GM18526 (cell line): ENCODE measurements around the gene TMTC2.

Source experiments
- POLR2A ChIP-seq: IDR thresholded peaks from 3 replicates; pipeline ENCODE4 v1.6.1; 2011; ENCODE audit not compliant: insufficient read length; ENCODE audit errors: extremely low read depth

Gene TMTC2

DNA sequence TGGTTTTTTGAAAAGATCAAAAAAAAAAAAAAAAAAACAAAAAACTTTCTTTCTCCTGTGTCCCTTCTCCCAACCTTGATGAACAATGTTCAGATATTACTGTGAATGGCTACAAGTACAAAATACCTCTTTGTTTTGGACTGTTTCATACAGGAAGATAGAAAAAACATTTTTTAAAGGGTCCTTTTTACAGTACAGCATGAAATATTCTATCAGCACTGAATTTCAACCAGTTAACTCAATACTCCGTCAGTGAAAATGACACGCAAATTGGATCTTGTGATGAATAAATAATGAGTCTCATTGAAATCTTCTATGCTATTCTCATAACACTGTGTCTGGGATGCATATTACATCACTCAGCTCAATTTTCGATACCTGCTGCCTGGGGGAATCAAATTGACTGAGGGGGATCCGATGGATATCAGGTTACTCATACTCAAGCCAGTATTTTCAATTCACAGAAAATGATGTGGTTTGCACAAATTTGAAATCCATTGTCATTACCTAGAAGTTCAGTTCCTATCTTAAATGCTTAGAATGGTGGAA, 179.6 kb downstream of the TMTC2 start:
- TF ChIP-seq POLR2A, result no peak

DNA sequence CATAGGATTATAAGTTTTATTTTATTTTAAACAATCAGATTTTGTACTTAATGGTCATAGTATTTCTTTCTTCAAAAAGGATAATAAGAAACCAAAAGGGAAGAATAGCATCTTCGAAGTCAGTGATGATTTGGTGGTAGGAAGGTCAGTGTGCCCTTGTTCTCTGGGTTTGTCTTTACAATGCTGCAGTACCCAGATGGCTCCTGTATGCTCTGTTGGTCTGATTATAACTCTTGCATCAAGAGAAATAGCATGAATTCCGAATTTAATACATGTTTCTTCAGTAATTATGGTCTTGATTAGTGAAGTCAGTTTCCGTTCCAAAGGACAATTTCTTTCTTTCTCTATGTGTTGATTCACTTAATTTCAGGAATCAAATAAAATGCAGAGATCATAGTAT, 180.2 kb downstream of the TMTC2 start:
- no peak for TF ChIP-seq POLR2A

DNA sequence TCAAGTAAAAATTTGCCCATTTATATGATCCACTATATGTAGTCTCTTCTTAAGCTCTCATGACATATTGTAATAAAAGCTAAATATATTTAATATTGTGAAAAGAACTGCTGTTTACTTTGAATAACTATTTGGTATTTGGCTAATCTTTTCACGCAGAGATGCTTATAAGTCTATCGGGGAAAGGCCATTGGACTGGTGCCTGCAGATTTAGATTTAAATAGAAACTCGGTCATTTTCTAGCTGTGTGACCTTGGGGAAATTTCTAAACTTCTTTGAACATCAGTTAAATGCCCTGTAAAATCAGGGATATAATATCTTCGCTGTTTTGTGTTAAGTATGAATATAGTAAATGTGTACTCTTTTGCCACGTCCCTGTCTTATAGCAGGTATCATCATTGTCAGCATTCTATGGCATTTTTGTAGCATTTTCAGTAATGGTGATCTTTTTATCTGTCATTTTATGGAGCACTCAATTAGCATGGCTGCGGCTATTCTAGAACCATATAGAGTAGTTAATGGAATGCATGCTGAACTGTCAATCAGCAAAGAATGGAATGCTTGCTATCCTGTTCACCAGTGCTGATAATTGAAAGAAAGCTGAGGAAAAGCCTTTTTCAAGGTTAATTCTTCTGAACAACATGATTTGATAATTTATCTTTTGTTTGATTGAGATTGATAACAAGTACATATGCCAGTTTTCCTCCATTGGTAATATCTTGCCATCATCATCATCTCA, 181.2 kb downstream of the TMTC2 start:
- no peak for TF ChIP-seq POLR2A

DNA sequence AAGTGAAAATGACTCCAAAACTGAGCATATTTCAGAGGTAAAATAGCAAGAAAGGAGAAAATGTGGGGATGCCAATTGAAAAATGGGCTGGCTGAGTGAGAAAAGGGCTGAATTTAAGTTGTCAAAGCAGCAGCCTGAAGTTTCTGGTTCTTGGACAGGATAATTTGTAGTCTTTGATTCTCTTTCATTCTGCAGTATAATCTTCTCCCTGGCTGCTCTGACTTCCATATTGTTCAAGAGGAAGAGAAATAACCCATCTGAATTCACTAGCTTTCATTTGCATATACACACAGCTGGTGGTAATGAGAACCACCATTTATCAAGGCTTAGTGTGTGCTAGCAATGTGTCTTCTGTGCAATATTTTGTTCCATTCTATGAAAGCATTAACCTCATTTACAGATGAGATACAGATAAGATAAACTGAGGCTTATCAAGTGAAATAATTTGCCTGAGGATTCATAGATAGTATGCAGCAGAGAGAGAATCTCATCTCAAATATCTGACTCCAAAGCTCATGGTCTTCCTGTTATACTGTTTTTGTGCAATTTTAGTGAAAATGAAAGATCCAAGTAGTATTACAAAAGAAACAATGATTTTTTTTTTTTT, 184.2 kb downstream of the TMTC2 start:
- no peak for TF ChIP-seq POLR2A

- TF ChIP-seq POLR2A, result no peak
These were observed 185.4 kb downstream of the TMTC2 start for GRCh38 chr12:82872088-82872487.

- TF ChIP-seq POLR2A, result no peak
These were observed 186.6 kb downstream of the TMTC2 start for GRCh38 chr12:82873309-82873708.

DNA sequence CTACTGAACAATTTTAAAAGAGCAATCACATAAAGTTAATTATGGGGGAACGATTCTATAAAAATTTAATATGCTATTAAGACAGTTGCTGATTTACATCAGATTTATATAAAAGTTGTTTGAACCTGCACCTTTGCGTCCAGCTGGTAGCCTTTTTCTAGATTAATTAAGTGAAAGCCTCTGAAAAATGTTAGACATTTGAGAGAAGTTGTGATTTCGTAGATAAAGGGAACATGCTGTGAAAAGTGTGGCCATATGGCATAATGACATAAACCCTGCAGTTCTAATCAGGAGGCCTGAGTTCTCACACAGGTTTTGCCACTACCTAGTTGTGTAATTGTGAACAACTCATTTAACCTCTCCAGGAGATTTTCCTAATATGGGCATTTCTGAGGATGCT, 187.2 kb downstream of the TMTC2 start:
- no peak for TF ChIP-seq POLR2A

DNA sequence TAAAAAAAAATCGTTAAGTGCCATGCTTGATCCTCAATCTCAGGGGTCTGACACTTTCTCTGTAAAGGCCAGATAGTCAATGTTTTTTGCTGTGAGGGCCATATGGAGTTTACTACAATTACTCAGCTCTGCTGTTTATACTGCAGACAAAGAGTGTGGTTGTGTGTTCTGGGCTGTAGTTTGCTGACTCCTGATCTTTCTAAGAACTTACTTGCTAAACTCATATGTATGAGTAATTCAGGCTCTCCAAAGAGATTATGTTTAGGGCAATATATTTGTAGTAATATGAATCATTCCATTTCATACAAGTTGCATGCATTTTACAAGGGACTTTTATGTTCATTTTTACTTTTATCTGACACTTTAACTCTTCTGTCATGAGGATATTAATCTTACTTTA, 188.2 kb downstream of the TMTC2 start:
- no peak for TF ChIP-seq POLR2A

DNA sequence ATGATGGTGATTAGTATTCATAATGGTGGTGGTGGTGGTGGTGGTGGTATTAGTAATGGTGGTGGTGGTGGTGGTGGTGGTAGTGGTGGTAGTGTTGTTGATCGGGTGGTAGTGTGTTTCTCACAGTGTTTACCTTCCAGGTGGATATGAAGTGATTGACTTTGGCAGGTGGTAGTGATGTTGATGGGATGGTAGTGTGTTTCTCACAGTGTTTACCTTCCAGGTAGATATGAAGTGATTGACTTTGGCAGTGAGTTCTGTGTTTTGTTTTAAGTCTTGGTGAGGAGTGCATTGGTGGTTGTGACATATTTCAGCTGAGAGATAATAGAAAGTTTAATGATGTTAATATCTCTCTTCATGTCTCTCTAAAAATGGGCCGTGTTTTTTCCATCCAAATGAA, 189.4 kb downstream of the TMTC2 start:
- no peak for TF ChIP-seq POLR2A

- no peak for TF ChIP-seq POLR2A
These were observed 191.3 kb downstream of the TMTC2 start for GRCh38 chr12:82877963-82878362.

- no peak for TF ChIP-seq POLR2A
These were observed 193.8 kb downstream of the TMTC2 start for GRCh38 chr12:82880442-82880901.

GRCh38 chr12:82883394-82884355, 197.0 kb downstream of the TMTC2 start:
- TF ChIP-seq POLR2A, result no peak

GRCh38 chr12:82886671-82887340, 200.1 kb downstream of the TMTC2 start:
- TF ChIP-seq POLR2A, result no peak

- no peak for TF ChIP-seq POLR2A
These were observed 207.2 kb downstream of the TMTC2 start for GRCh38 chr12:82893896-82894295.

GRCh38 chr12:82896277-82896676, 209.6 kb downstream of the TMTC2 start:
- TF ChIP-seq POLR2A, result no peak
